B cell (primary cell): ENCODE results near the gene OR10AG1. TPM values are rescaled to one million over a fixed set of nuclear protein-coding genes. Genes with fewer than 3 reads are reported as not detected.

Experiments
- ATAC-seq: fragments of 200-7000 bp; cut with Tn5 transposase; one replicate; pipeline ENCODE4 v1.10.0; 2021; ENCODE audit warnings: low read depth, mild to moderate bottlenecking, moderate number of reproducible peaks, moderate library complexity
- CTCF ChIA-PET: fragments of 350-600 bp; sonication (Branson Sonifier 250); formaldehyde crosslinking; loops from one replicate; lab custom pipeline; 2021; ENCODE audit warnings: antibody characterized with exemption, inconsistent platforms; lab: Charles Lee
- POLR2A ChIA-PET: fragments of 350-600 bp; sonication (Branson Sonifier 250); formaldehyde crosslinking; loops from one replicate; lab custom pipeline; 2021; ENCODE audit warnings: antibody characterized with exemption; lab: Charles Lee
- DNase-seq: peaks from one replicate; pipeline ENCODE4 v3.0.0; 2013
- H2AFZ ChIP-seq: 2 replicates; pipeline ENCODE4 v1.6.1; 2012; ENCODE audit warnings: mild to moderate bottlenecking, low read depth, low read length; ENCODE audit not compliant: insufficient read depth, poor library complexity, severe bottlenecking
- H3K27ac ChIP-seq, 2 donors: 1 replicate in 1 of 2; 2 replicates in 1 of 2; pipeline ENCODE4 v1.5.1; 2012 to 2013; ENCODE audit warnings: low read length in 2 of 2, mild to moderate bottlenecking in 2 of 2, moderate library complexity in 1 of 2
- H3K27me3 ChIP-seq, 4 experiments: fragments of 200-600 bp in 1 of 4; sonication (generic) in 1 of 4; replicated peaks in 1 of 4; 1 replicate in 2 of 4; 2 replicates in 2 of 4; pipeline versions ENCODE4 v1.6.1 to v1.7.0; 2013 to 2016; ENCODE audit warnings: low read length in 3 of 4, mild to moderate bottlenecking in 2 of 4, mixed read lengths in 1 of 4, moderate library complexity in 1 of 4; ENCODE audit not compliant: insufficient read depth in 4 of 4, control insufficient read depth in 3 of 4; ENCODE audit errors: control extremely low read depth in 1 of 4
- H3K36me3 ChIP-seq, 2 experiments: replicated peaks in 1 of 2; 1 replicate in 1 of 2; 2 replicates in 1 of 2; pipeline versions ENCODE4 v1.6.1 to v1.7.1; 2013; ENCODE audit warnings: low read length in 1 of 2; ENCODE audit not compliant: insufficient read depth in 2 of 2, control insufficient read depth in 1 of 2; ENCODE audit errors: control extremely low read depth in 1 of 2, extremely low read depth in 1 of 2
- H3K4me1 ChIP-seq, 2 donors: fragments of 200-600 bp in 1 of 2; sonication (generic) in 1 of 2; 1 replicate in 1 of 2; 2 replicates in 1 of 2; pipeline versions ENCODE4 v1.5.1 to v1.6.1; 2013 to 2017; ENCODE audit warnings: low read length in 2 of 2; ENCODE audit not compliant: control insufficient read depth in 2 of 2, insufficient read depth in 2 of 2
- H3K4me2 ChIP-seq: replicated peaks from 2 replicates; pipeline ENCODE3; 2012; ENCODE audit warnings: mild to moderate bottlenecking, low read depth, low read length; ENCODE audit not compliant: poor library complexity, severe bottlenecking
- H3K4me3 ChIP-seq, 5 experiments: fragments of 200-600 bp in 1 of 5; sonication (generic) in 1 of 5; 1 replicate in 3 of 5; 2 replicates in 2 of 5; pipeline versions ENCODE4 v1.5.1 to v1.7.0; 2011 to 2016; ENCODE audit warnings: low read length in 4 of 5, mild to moderate bottlenecking in 4 of 5, low read depth in 2 of 5, control low read depth in 1 of 5, moderate library complexity in 1 of 5; ENCODE audit not compliant: insufficient read depth in 1 of 5; ENCODE audit errors: control extremely low read depth in 1 of 5, extremely low read depth in 1 of 5
- H3K79me2 ChIP-seq: fragments of 200-600 bp; sonication (generic); one replicate; pipeline ENCODE4 v1.6.0; 2016; ENCODE audit warnings: low read length; ENCODE audit not compliant: control insufficient read depth, insufficient read depth
- H3K9ac ChIP-seq: fragments of 200-600 bp; sonication (generic); 2 replicates; pipeline ENCODE4 v1.6.1; 2017; ENCODE audit warnings: mild to moderate bottlenecking, low read length, moderate library complexity
- H3K9me3 ChIP-seq, 3 donors: one replicate each; pipeline versions ENCODE4 v1.6.1 to v1.7.1; 2013; ENCODE audit warnings: low read length in 2 of 3; ENCODE audit not compliant: control insufficient read depth in 2 of 3, insufficient read depth in 1 of 3; ENCODE audit errors: control extremely low read depth in 1 of 3
- H4K20me1 ChIP-seq: 2 replicates; pipeline ENCODE4 v1.6.0; 2012; ENCODE audit warnings: mild to moderate bottlenecking, low read length; ENCODE audit not compliant: insufficient read depth, control insufficient read depth, poor library complexity, severe bottlenecking
- H3K27ac Mint-ChIP-seq: one replicate; pipeline ENCODE4 v1.8.0; 2021; ENCODE audit warnings: mixed read lengths
- H3K27me3 Mint-ChIP-seq: one replicate; pipeline ENCODE4 v1.8.0; 2021; ENCODE audit warnings: mixed read lengths
- H3K4me1 Mint-ChIP-seq: one replicate; pipeline ENCODE4 v1.8.0; 2021; ENCODE audit warnings: mixed read lengths
- H3K4me3 Mint-ChIP-seq: one replicate; pipeline ENCODE4 v1.8.0; 2021; ENCODE audit warnings: mixed read lengths
- H3K9me3 Mint-ChIP-seq: one replicate; pipeline ENCODE4 v1.8.0; 2022; ENCODE audit warnings: mixed read lengths; ENCODE audit not compliant: insufficient read depth
- CTCF ChIP-seq: fragments of 200-600 bp; IDR thresholded peaks from one replicate; pipeline ENCODE4 v1.8.0; 2022; ENCODE audit warnings: antibody characterized with exemption, mild to moderate bottlenecking
- EZH2 ChIP-seq: IDR thresholded peaks from 2 replicates; pipeline ENCODE4 v1.6.1; 2012; ENCODE audit warnings: borderline replicate concordance, low read depth, mild to moderate bottlenecking, moderate library complexity, low read length; ENCODE audit not compliant: insufficient read depth, poor library complexity, severe bottlenecking
- WGBS: methylation state at CpG from one replicate; pipeline ENCODE4 v1.1.5; 2013; ENCODE audit warnings: missing lambda C conversion rate; ENCODE audit not compliant: insufficient coverage; 5-methylcytosine and 5-hydroxymethylcytosine counted together
- intact Hi-C: fragments of 100-400 bp; cut with micrococcal nuclease; formaldehyde crosslinking; loops from one replicate; pipeline ENCODE4 v1.10.0; 2022
- polyA minus RNA-seq: library from RNA; depleted of rRNA, polyadenylated mRNA; stranded (reverse); fragments of >200 nt; gene quantifications from 2 replicates; pipeline ENCODE4 v1.2.3, GENCODE V29; 2012
- polyA plus RNA-seq: library from polyadenylated mRNA; depleted of rRNA; stranded (reverse); fragments of >200 nt; gene quantifications from 2 replicates; pipeline ENCODE4 v1.2.3, GENCODE V29; 2012
- total RNA-seq, 2 donors: library from RNA; stranded (reverse); fragments of 120-200 nt in 1 of 2; gene quantifications; 1 replicate in 1 of 2; 2 replicates in 1 of 2; pipeline versions ENCODE4 v1.2.3 to v1.2.4, GENCODE V29; 2013 to 2022

Gene OR10AG1
- total RNA-seq, result not detected in 2 replicates
- total RNA-seq (2013), result not detected
- not detected in 2 replicates for polyA plus RNA-seq
- polyA minus RNA-seq, result not detected in 2 replicates

- no CpG with 5 or more reads among the region's 2 CpGs for WGBS
- POLR2A ChIA-PET, result no interaction called here
- Histone ChIP-seq H3K9me3 (peaks cover 0 to 11% (median 0%) of the 10 kb centered on the region in 3 donors), H3K4me1 (no peaks in the 10 kb centered on the region), H4K20me1 (no peaks in the 10 kb centered on the region), H3K79me2 (no peaks in the 10 kb centered on the region), H3K27ac (no peak within 1 kb of the TSS), H3K4me2 (no peak within 1 kb of the TSS), H3K27me3 (no peaks in the 10 kb centered on the region), H2AFZ (no peak within 1 kb of the TSS), H3K4me3 (no peak within 1 kb of the TSS), H3K36me3 (no peaks in the 10 kb centered on the region), H3K9ac (no peak within 1 kb of the TSS)
- H3K4me3 Mint-ChIP-seq, result no peak within 1 kb of the TSS
- DNase-seq (no peak), ATAC-seq (no peak)
- H3K9me3 Mint-ChIP-seq, result peaks cover 3% of the 10 kb centered on the region
- intact Hi-C loops, result no loop called here
- H3K27me3 Mint-ChIP-seq, result no peaks in the 10 kb centered on the region
- H3K27ac Mint-ChIP-seq, result no peak within 1 kb of the TSS
- H3K4me1 Mint-ChIP-seq, result no peaks in the 10 kb centered on the region
- no peak for TF ChIP-seq CTCF
- TF ChIP-seq EZH2, result no peak
- CTCF ChIA-PET, result no interaction called here
Measured at GRCh38 chr11:55969845-55970244, at the start of gene OR10AG1. OR10AG1 (minus strand) TSS chr11:55969945; CDS start chr11:55969907, 38 bp downstream.

- Mint-ChIP-seq H3K27me3 (no peaks in the 10 kb centered on the region), H3K9me3 (no peaks in the 10 kb centered on the region), H3K4me1 (no peaks in the 10 kb centered on the region), H3K4me3 (no peak overlapping the region), H3K27ac (no peak overlapping the region)
- no peak overlapping the region for H3K9ac ChIP-seq
- ChIA-PET POLR2A (no interaction called here), CTCF (no interaction called here)
- no peaks in the 10 kb centered on the region for H4K20me1 ChIP-seq
- no peak overlapping the region for H3K27ac ChIP-seq
- H3K9me3 ChIP-seq, result peaks cover 0 to 4% (median 2%) of the 10 kb centered on the region in 3 donors
- intact Hi-C loops, result no loop called here
- no peak overlapping the region for H3K4me3 ChIP-seq
- TF ChIP-seq CTCF, result no peak
- TF ChIP-seq EZH2, result no peak
- DNase-seq, result no peak
- H3K27me3 ChIP-seq, result no peaks in the 10 kb centered on the region
- no CpG with 5 or more reads among the region's 2 CpGs for WGBS
- no peaks in the 10 kb centered on the region for H3K79me2 ChIP-seq
- no peak overlapping the region for H2AFZ ChIP-seq
- H3K4me2 ChIP-seq, result no peak overlapping the region
- H3K4me1 ChIP-seq, result no peaks in the 10 kb centered on the region
- no peak for ATAC-seq
- no peaks in the 10 kb centered on the region for H3K36me3 ChIP-seq
Measured at GRCh38 chr11:56013805-56014204, 44.1 kb upstream of the OR10AG1 start.
